GM12878 (cell line): ENCODE results near the gene ABCB9. TPM values are rescaled to one million over a fixed set of nuclear protein-coding genes. Genes with fewer than 3 reads are reported as not detected.

Source experiments
- ATAC-seq: fragments of 200-7000 bp; cut with Tn5 transposase; 3 replicates; pipeline ENCODE4 v1.9.1; 2020; ENCODE audit warnings: mild to moderate bottlenecking, moderate library complexity
- BruUV-seq: library from RNA; stranded (reverse); fragments of 400-500 nt; replicated peaks from 2 replicates; lab custom pipeline; 2021; lab: Mats Ljungman, UMichigan
- CTCF ChIA-PET: fragments of 300-600 bp; sonication (Branson Sonifier 250); formaldehyde crosslinking; extraction: SDS; loops from one replicate; lab custom pipeline; 2021; ENCODE audit warnings: inconsistent platforms; lab: Yijun Ruan, JAX
- POLR2A ChIA-PET: fragments of 350-600 bp; formaldehyde crosslinking; extraction: SDS; loops from one replicate; lab custom pipeline; 2021; ENCODE audit warnings: inconsistent platforms; lab: Charles Lee
- RAD21 ChIA-PET: fragments of 300-600 bp; sonication (Branson Sonifier 250); formaldehyde crosslinking; loops from one replicate; lab custom pipeline; 2023; ENCODE audit warnings: antibody characterized with exemption; ENCODE audit not compliant: unreplicated experiment; lab: Charles Lee
- SMC1A ChIA-PET: fragments of 300-600 bp; sonication (Branson Sonifier 250); formaldehyde crosslinking; loops from one replicate; lab custom pipeline; 2023; ENCODE audit not compliant: unreplicated experiment, uncharacterized antibody; lab: Charles Lee
- DNase-seq: peaks from one replicate; pipeline ENCODE4 v3.0.0-alpha.2; 2011; ENCODE audit warnings: low read depth, low spot score
- FAIRE-seq: peaks from 3 replicates; lab custom pipeline; 2011; peaks lifted over from hg19 to GRCh38; lab: Jason Lieb, UNC
- H2AFZ ChIP-seq: 2 replicates; pipeline ENCODE4 v1.6.0; 2011; ENCODE audit warnings: low read depth, low read length, control low read depth; ENCODE audit not compliant: control insufficient read depth
- H3K27ac ChIP-seq: 2 replicates; pipeline ENCODE4 v1.5.1; 2011; ENCODE audit warnings: control low read depth; ENCODE audit not compliant: control insufficient read depth, insufficient read depth
- H3K27me3 ChIP-seq, 2 experiments: replicated peaks in 1 of 2; 2 replicates each; pipeline versions ENCODE4 v1.6.0 to v1.6.1; 2011; ENCODE audit warnings: low read length in 1 of 2; ENCODE audit not compliant: control insufficient read depth in 2 of 2, insufficient read depth in 2 of 2
- H3K36me3 ChIP-seq, 2 experiments: 2 replicates each; pipeline ENCODE4 v1.5.1; 2011; ENCODE audit warnings: low read length in 1 of 2; ENCODE audit not compliant: control insufficient read depth in 2 of 2, insufficient read depth in 2 of 2
- H3K4me1 ChIP-seq: 2 replicates; pipeline ENCODE4 v1.6.1; 2011; ENCODE audit warnings: mild to moderate bottlenecking, low read length, moderate library complexity, mixed read lengths; ENCODE audit not compliant: control insufficient read depth, insufficient read depth
- H3K4me2 ChIP-seq: 2 replicates; pipeline ENCODE4 v1.6.0; 2011; ENCODE audit warnings: control low read depth; ENCODE audit not compliant: control insufficient read depth, insufficient read depth
- H3K4me3 ChIP-seq: fragments of 200-600 bp; sonication (generic); 2 replicates; pipeline ENCODE4 v1.5.1; 2016
- H3K79me2 ChIP-seq: 2 replicates; pipeline ENCODE4 v1.6.0; 2011; ENCODE audit warnings: low read length; ENCODE audit not compliant: control insufficient read depth, insufficient read depth
- H3K9ac ChIP-seq: 2 replicates; pipeline ENCODE4 v1.8.0; 2011; ENCODE audit warnings: low read length, control low read depth, mixed read lengths; ENCODE audit not compliant: control insufficient read depth, insufficient read depth
- H3K9me3 ChIP-seq: replicated peaks from 3 replicates; pipeline ENCODE4 v1.5.1; 2011; ENCODE audit warnings: mild to moderate bottlenecking, low read length; ENCODE audit not compliant: control insufficient read depth, insufficient read depth
- H4K20me1 ChIP-seq: 2 replicates; pipeline ENCODE4 v1.6.0; 2011; ENCODE audit not compliant: control insufficient read depth, insufficient read depth
- BMI1 ChIP-seq: fragments of 450-650 bp; IDR thresholded peaks from 2 replicates; pipeline ENCODE4 v1.6.1; 2016; ENCODE audit warnings: mild to moderate bottlenecking, moderate library complexity, borderline replicate concordance
- HSF1 ChIP-seq: fragments of 150-350 bp; IDR thresholded peaks from 2 replicates; pipeline ENCODE4 v1.6.1; 2014; ENCODE audit warnings: mild to moderate bottlenecking, low read depth, low read length
- MAX ChIP-seq: IDR thresholded peaks from 2 replicates; pipeline ENCODE4 v1.6.1; 2012; ENCODE audit warnings: low read depth, low read length, improper control_type of control experiment
- NFYB ChIP-seq: IDR thresholded peaks from 2 replicates; pipeline ENCODE4 v1.6.1; 2011; ENCODE audit warnings: low read depth, mild to moderate bottlenecking, low read length, improper control_type of control experiment, moderate library complexity; ENCODE audit not compliant: insufficient read depth
- TARDBP ChIP-seq: IDR thresholded peaks from 2 replicates; pipeline ENCODE4 v1.6.1; 2016; ENCODE audit warnings: borderline replicate concordance
- ZBTB11 ChIP-seq: fragments of 450-650 bp; formaldehyde crosslinking; IDR thresholded peaks from 2 replicates; pipeline ENCODE4 v1.5.0; 2022; ENCODE audit warnings: mild to moderate bottlenecking, missing genetic modification characterization
- ZBTB33 ChIP-seq: fragments of 450-650 bp; IDR thresholded peaks from 2 replicates; pipeline ENCODE4 v1.6.1; 2017; ENCODE audit warnings: mild to moderate bottlenecking
- ZBTB40 ChIP-seq: fragments of 450-650 bp; IDR thresholded peaks from 2 replicates; pipeline ENCODE4 v1.6.1; 2016; ENCODE audit warnings: mild to moderate bottlenecking, moderate library complexity, borderline replicate concordance
- ZNF207 ChIP-seq: fragments of 450-650 bp; IDR thresholded peaks from 2 replicates; pipeline ENCODE4 v1.6.1; 2014; ENCODE audit warnings: antibody characterized with exemption, mild to moderate bottlenecking, borderline replicate concordance
- WGBS: methylation state at CpG from one replicate; pipeline ENCODE4 v1.1.6; 2016; ENCODE audit warnings: low lambda C conversion rate; ENCODE audit not compliant: insufficient replicate concordance, insufficient coverage; ENCODE audit errors: missing lambda C conversion rate; 5-methylcytosine and 5-hydroxymethylcytosine counted together
- in situ Hi-C: fragments of 300-500 bp; cut with MboI; formaldehyde crosslinking; loops from 9 replicates; pipeline ENCODE4 v1.14.3; 2018; ENCODE audit warnings: mixed read lengths
- intact Hi-C: fragments of 100-400 bp; cut with micrococcal nuclease; formaldehyde crosslinking; loops from one replicate; pipeline ENCODE4 v1.14.2; 2022; ENCODE audit not compliant: unreplicated experiment
- polyA plus RNA-seq, 11 experiments: library from polyadenylated mRNA; depleted of rRNA in 4 of 11; unstranded in 6 of 11; stranded (reverse) in 5 of 11; fragments of >200 nt; fragmentation: Nextera tagmentation in 4 of 11; fragmentation: Illumina TruSeq in 1 of 11; extraction: Ambion mirVana in 4 of 11; extraction: Trizol in 1 of 11; gene quantifications; 1 replicate in 1 of 11; 2 replicates in 10 of 11; pipeline versions ENCODE4 v1.2.1 to v1.2.3, GENCODE V29; 2011 to 2016; ENCODE audit warnings: inconsistent platforms in 2 of 11, missing spikeins in 2 of 11, low read depth in 1 of 11
- total RNA-seq, 4 experiments: library from RNA; depleted of rRNA in 3 of 4; stranded (reverse); fragments of >200 nt in 3 of 4; fragmentation: Illumina TruSeq in 1 of 4; extraction: Trizol in 1 of 4; gene quantifications; 2 replicates each; pipeline versions ENCODE4 v1.2.1 to v1.2.3, GENCODE V29; 2013 to 2021

ABCB9 gene
- total and polyA plus RNA-seq, 10 of the 15 experiments (the other 5 are each of a cell fraction or from before 2014, with no cell fraction given), result 0.37 to 4.9 (median 3.1) TPM

- TF ChIP-seq MAX (no peak), HSF1 (no peak), TARDBP (no peak)
Observed at GRCh38 chr12:122929148-122929538, 37.1 kb downstream of the ABCB9 start (continued).

GRCh38 chr12:122928404-122929147 is 37.7 kb downstream of the ABCB9 start:
- H3K36me3 ChIP-seq, result no peaks in the 10 kb centered on the region
- H4K20me1 ChIP-seq, result no peaks in the 10 kb centered on the region
- BruUV-seq, result no TSS peak
- no peak overlapping the region for H2AFZ ChIP-seq
- WGBS, result 73% methylated on average over 12 of the region's 12 CpGs
- no peaks in the 10 kb centered on the region for H3K79me2 ChIP-seq
- H3K4me3 ChIP-seq, result no peak overlapping the region
- POLR2A ChIA-PET, result no interaction called here
- no peaks in the 10 kb centered on the region; the same call in 2 of the 3 replicates for H3K9me3 ChIP-seq
- RAD21 ChIA-PET, result no interaction called here
- DNase-seq (no peak), ATAC-seq (no peak), FAIRE-seq (no peak)
- CTCF ChIA-PET, result no interaction called here
- no peak overlapping the region for H3K27ac ChIP-seq
- no peaks in the 10 kb centered on the region for H3K27me3 ChIP-seq
- in situ Hi-C loops, result no loop called here
- H3K4me1 ChIP-seq, result peaks cover 32% of the 10 kb centered on the region
- SMC1A ChIA-PET, result interaction anchor here (1.7 to 2.2 kb wide), 2 partner anchors 27 to 37 kb away, joined by 4 to 14 read pairs; no protein-coding TSS in a partner anchor
- no peak overlapping the region for H3K4me2 ChIP-seq
- no peak overlapping the region for H3K9ac ChIP-seq
- intact Hi-C loops, result no loop called here
- TF ChIP-seq BMI1 (no peak), ZBTB33 (no peak), ZNF207 (no peak), ZBTB40 (no peak), NFYB (no peak), ZBTB11 (CRISPR knock-in tag) (no peak)
